HCT116 (cell line): ENCODE data around the gene NRBF2. TPM values are rescaled to one million over a fixed set of nuclear protein-coding genes. Genes with fewer than 3 reads are reported as not detected.

ENCODE experiments used
- ATAC-seq: fragments of 200-7000 bp; cut with Tn5 transposase; 2 replicates; pipeline ENCODE4 v1.9.1; 2020; ENCODE audit warnings: mild to moderate bottlenecking, moderate library complexity
- BruUV-seq: library from RNA; stranded (reverse); fragments of 400-500 nt; replicated peaks from 2 replicates; lab custom pipeline; 2021; lab: Mats Ljungman, UMichigan
- CTCF ChIA-PET: fragments of 300-600 bp; sonication (Branson Sonifier 250); formaldehyde crosslinking; loops from one replicate; lab custom pipeline; 2021; ENCODE audit warnings: antibody characterized with exemption; lab: Charles Lee
- POLR2A ChIA-PET: fragments of 300-600, 350-600 bp; sonication (Branson Sonifier 250); formaldehyde crosslinking; loops from one replicate; lab custom pipeline; 2021; ENCODE audit warnings: antibody characterized with exemption; lab: Charles Lee
- RAD21 ChIA-PET, 2 experiments: fragments of 300-600 bp; sonication (Branson Sonifier 250); formaldehyde crosslinking; loops; one replicate each; lab custom pipeline; 2023; ENCODE audit warnings: low total read pairs in 2 of 2; ENCODE audit not compliant: uncharacterized antibody in 2 of 2, unreplicated experiment in 2 of 2, low non-redundant PET in 1 of 2; lab: Charles Lee
- DNase-seq: peaks from one replicate; pipeline ENCODE4 v3.0.0-alpha.2; 2010; ENCODE audit warnings: low read depth, low spot score
- H2AFZ ChIP-seq: fragments of 200-600 bp; shearing (Covaris generic), sonication (generic); 2 replicates; pipeline ENCODE4 v1.6.1; 2017; ENCODE audit warnings: low read depth, mixed run types, mixed read lengths, antibody characterized with exemption, low read length; ENCODE audit not compliant: poor library complexity, severe bottlenecking
- H3K27ac ChIP-seq: 2 replicates; pipeline ENCODE4 v1.5.1; 2012; ENCODE audit warnings: low read depth, low read length
- H3K27me3 ChIP-seq: fragments of 200-600 bp; sonication (generic); 2 replicates; pipeline ENCODE4 v1.6.1; 2016; ENCODE audit warnings: mixed run types, low read length, mixed read lengths; ENCODE audit not compliant: insufficient read depth
- H3K36me3 ChIP-seq, 2 experiments: fragments of 200-500 bp in 1 of 2; fragments of 200-600 bp in 1 of 2; sonication (Bioruptor generic) in 1 of 2; sonication (generic) in 1 of 2; 2 replicates each; pipeline versions ENCODE4 v1.5.1 to v1.6.1; 2014 to 2016; ENCODE audit warnings: low read length in 2 of 2, inconsistent platforms in 1 of 2, mixed read lengths in 1 of 2, mixed run types in 1 of 2; ENCODE audit not compliant: insufficient read depth in 2 of 2, control insufficient read depth in 1 of 2
- H3K4me1 ChIP-seq, 2 experiments: fragments of 200-600 bp in 1 of 2; sonication (generic) in 1 of 2; 2 replicates each; pipeline versions ENCODE4 v1.5.1 to v1.6.1; 2012 to 2017; ENCODE audit warnings: low read length in 2 of 2, inconsistent platforms in 1 of 2, mild to moderate bottlenecking in 1 of 2, mixed read lengths in 1 of 2, mixed run types in 1 of 2, moderate library complexity in 1 of 2; ENCODE audit not compliant: insufficient read depth in 2 of 2, control insufficient read depth in 1 of 2
- H3K4me2 ChIP-seq: fragments of 200-600 bp; sonication (generic); 2 replicates; pipeline ENCODE4 v1.6.1; 2017; ENCODE audit warnings: mixed run types, low read length, mixed read lengths
- H3K4me3 ChIP-seq, 2 experiments: fragments of 200-600 bp in 1 of 2; sonication (generic) in 1 of 2; replicated peaks in 1 of 2; 2 replicates each; pipeline ENCODE4 v1.5.1; 2011 to 2016; ENCODE audit warnings: low read length in 2 of 2, control low read depth in 1 of 2, low read depth in 1 of 2, mild to moderate bottlenecking in 1 of 2, mixed read lengths in 1 of 2, mixed run types in 1 of 2
- H3K79me2 ChIP-seq: fragments of 200-600 bp; sonication (generic); 2 replicates; pipeline ENCODE4 v1.6.1; 2017; ENCODE audit warnings: mild to moderate bottlenecking, mixed run types, low read length, moderate library complexity, mixed read lengths; ENCODE audit not compliant: insufficient read depth
- H3K9ac ChIP-seq: fragments of 200-600 bp; sonication (generic); 2 replicates; pipeline ENCODE4 v1.6.1; 2016; ENCODE audit warnings: low read length, mixed read lengths
- H3K9me2 ChIP-seq: fragments of 200-600 bp; sonication (generic), shearing (Covaris generic); 2 replicates; pipeline ENCODE4 v1.6.1; 2017; ENCODE audit warnings: mixed run types, mild to moderate bottlenecking, moderate library complexity; ENCODE audit not compliant: insufficient read depth
- H3K9me3 ChIP-seq, 2 experiments: fragments of 200-500 bp in 1 of 2; fragments of 200-600 bp in 1 of 2; sonication (Bioruptor generic) in 1 of 2; sonication (generic) in 1 of 2; 2 replicates each; pipeline ENCODE4 v1.6.1; 2014 to 2017; ENCODE audit warnings: low read length in 2 of 2, mixed read lengths in 2 of 2, inconsistent platforms in 1 of 2, low read depth in 1 of 2, mild to moderate bottlenecking in 1 of 2, mixed run types in 1 of 2, moderate library complexity in 1 of 2; ENCODE audit not compliant: control insufficient read depth in 1 of 2, insufficient read depth in 1 of 2
- H4K20me1 ChIP-seq: fragments of 200-600 bp; sonication (generic), shearing (Covaris generic); 2 replicates; pipeline ENCODE4 v1.6.1; 2017; ENCODE audit warnings: mixed run types, mild to moderate bottlenecking, moderate library complexity; ENCODE audit not compliant: insufficient read depth
- ATF3 ChIP-seq: IDR thresholded peaks from 2 replicates; pipeline ENCODE4 v1.6.1; 2012
- CTCF ChIP-seq, 3 experiments: fragments of 200-600 bp in 1 of 3; sonication (generic) in 1 of 3; IDR thresholded peaks in 2 of 3; conservative IDR thresholded peaks in 1 of 3; 2 replicates each; pipeline ENCODE4 v1.5.1; 2012 to 2017; ENCODE audit warnings: low read depth in 2 of 3, low read length in 2 of 3, antibody characterized with exemption in 1 of 3, borderline replicate concordance in 1 of 3, control low read depth in 1 of 3, mild to moderate bottlenecking in 1 of 3, mixed read lengths in 1 of 3, mixed run types in 1 of 3, moderate library complexity in 1 of 3; ENCODE audit not compliant: insufficient read depth in 1 of 3
- EGR1 ChIP-seq: IDR thresholded peaks from 2 replicates; pipeline ENCODE4 v1.6.1; 2012; ENCODE audit warnings: low read depth
- ELF1 ChIP-seq: IDR thresholded peaks from 2 replicates; pipeline ENCODE4 v1.6.1; 2012; ENCODE audit warnings: low read depth, borderline replicate concordance
- EZH2phosphoT487 ChIP-seq: fragments of 200-600 bp; IDR thresholded peaks from 2 replicates; pipeline ENCODE4 v1.6.1; 2018; ENCODE audit warnings: antibody characterized with exemption, borderline replicate concordance
- FOSL1 ChIP-seq: IDR thresholded peaks from 2 replicates; pipeline ENCODE4 v1.6.1; 2012; ENCODE audit warnings: low read depth
- POLR2AphosphoS5 ChIP-seq: IDR thresholded peaks from 2 replicates; pipeline ENCODE4 v1.6.1; 2011; ENCODE audit warnings: mild to moderate bottlenecking, low read depth, low read length, moderate library complexity
- SIN3A ChIP-seq: IDR thresholded peaks from 2 replicates; pipeline ENCODE4 v1.6.1; 2012; ENCODE audit warnings: low read depth
- TCF7L2 ChIP-seq: IDR thresholded peaks from 2 replicates; pipeline ENCODE4 v1.7.0; 2011; ENCODE audit warnings: borderline replicate concordance, inconsistent platforms; ENCODE audit not compliant: insufficient read depth, insufficient read length; ENCODE audit errors: extremely low read depth
- intact Hi-C: fragments of 100-400 bp; cut with micrococcal nuclease; formaldehyde crosslinking; loops from 2 replicates; pipeline ENCODE4 v1.10.0; 2022
- total RNA-seq: library from RNA; stranded (reverse); gene quantifications from one replicate; pipeline ENCODE4 v1.2.1, GENCODE V29; 2021; ENCODE audit not compliant: unreplicated experiment
- TF ChIP-seq, protein P1 (sequence below): IDR thresholded peaks from 2 replicates; pipeline ENCODE4 v1.6.1; 2011; ENCODE audit warnings: mild to moderate bottlenecking, low read length, moderate library complexity; ENCODE audit not compliant: insufficient replicate concordance; ENCODE audit errors: extremely low read depth
- TF ChIP-seq, protein P2 (sequence below): IDR thresholded peaks from 2 replicates; pipeline ENCODE4 v1.6.1; 2012

Gene NRBF2
- total RNA-seq, 1 experiment from 2014 or later: 20.2 TPM

DNA sequence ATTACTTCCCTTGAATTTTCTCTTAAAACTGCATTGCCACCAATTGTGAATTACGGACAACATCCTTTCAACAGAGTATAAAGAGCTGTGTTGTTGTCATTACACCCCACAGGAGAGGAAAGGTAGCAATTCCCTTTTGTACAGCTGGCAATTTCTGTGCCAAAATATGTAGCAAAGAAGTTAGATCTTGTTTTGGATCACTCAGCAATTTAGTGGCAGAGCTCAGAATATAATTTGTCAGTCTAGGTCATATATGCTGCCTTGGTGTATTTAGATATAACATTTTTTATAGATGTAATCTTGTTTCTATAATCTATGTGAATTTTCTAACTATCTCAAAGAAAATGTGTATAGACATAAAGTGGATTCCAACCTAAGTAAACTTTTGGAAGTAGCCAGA is 38.8 kb downstream of the NRBF2 start:
- Histone ChIP-seq H3K9me2 (no peaks in the 10 kb centered on the region), H3K9ac (no peak overlapping the region), H2AFZ (no peak overlapping the region), H3K9me3 (no peaks in the 10 kb centered on the region), H3K4me3 (no peak overlapping the region), H3K4me2 (no peak overlapping the region), H3K27me3 (no peaks in the 10 kb centered on the region), H4K20me1 (no peaks in the 10 kb centered on the region), H3K4me1 (no peaks in the 10 kb centered on the region), H3K27ac (no peak overlapping the region), H3K79me2 (no peaks in the 10 kb centered on the region), H3K36me3 (peaks cover 10 to 34% of the 10 kb centered on the region in 2 experiments)
- ChIA-PET CTCF (no interaction called here), POLR2A (no interaction called here), RAD21 (no interaction called here)
- BruUV-seq: no TSS peak
- intact Hi-C loops: no loop called here
- DNase-seq (no peak), ATAC-seq (no peak)
- TF ChIP-seq CTCF (IDR thresholded peaks at IDR 0.05 in 2 of 3, conservative IDR thresholded peaks at IDR 0.05 in 1 of 3; ENCODE audit: borderline replicate concordance in 1 of 3, insufficient read depth in 1 of 3, low read depth in 2 of 3, low read length in 2 of 3) (no peak), POLR2AphosphoS5 (no peak), EGR1 (no peak), ATF3 (no peak)

GRCh38 chr10:63173468-63174232 is 40.5 kb downstream of the NRBF2 start:
- peaks cover 15 to 38% of the 10 kb centered on the region in 2 experiments for H3K36me3 ChIP-seq
- DNase-seq (no peak), ATAC-seq (no peak)
- H2AFZ ChIP-seq: no peak overlapping the region
- H3K4me3 ChIP-seq: no peak overlapping the region
- no peaks in the 10 kb centered on the region for H3K27me3 ChIP-seq
- H3K27ac ChIP-seq: no peak overlapping the region
- no peaks in the 10 kb centered on the region for H3K4me1 ChIP-seq
- no TSS peak for BruUV-seq
- H3K9ac ChIP-seq: no peak overlapping the region
- POLR2A ChIA-PET: no interaction called here
- RAD21 ChIA-PET: no interaction called here
- H4K20me1 ChIP-seq: no peaks in the 10 kb centered on the region
- no peaks in the 10 kb centered on the region for H3K9me2 ChIP-seq
- CTCF ChIA-PET: interaction anchor here (2.0 kb wide), 1 partner anchor 547 kb away, joined by 4 read pairs; no protein-coding TSS in a partner anchor
- intact Hi-C loops: no loop called here
- H3K9me3 ChIP-seq: no peaks in the 10 kb centered on the region
- no peak overlapping the region for H3K4me2 ChIP-seq
- H3K79me2 ChIP-seq: no peaks in the 10 kb centered on the region
- no peak for TF ChIP-seq FOSL1
- TF ChIP-seq TCF7L2: no peak
- TF ChIP-seq, protein P1, sequence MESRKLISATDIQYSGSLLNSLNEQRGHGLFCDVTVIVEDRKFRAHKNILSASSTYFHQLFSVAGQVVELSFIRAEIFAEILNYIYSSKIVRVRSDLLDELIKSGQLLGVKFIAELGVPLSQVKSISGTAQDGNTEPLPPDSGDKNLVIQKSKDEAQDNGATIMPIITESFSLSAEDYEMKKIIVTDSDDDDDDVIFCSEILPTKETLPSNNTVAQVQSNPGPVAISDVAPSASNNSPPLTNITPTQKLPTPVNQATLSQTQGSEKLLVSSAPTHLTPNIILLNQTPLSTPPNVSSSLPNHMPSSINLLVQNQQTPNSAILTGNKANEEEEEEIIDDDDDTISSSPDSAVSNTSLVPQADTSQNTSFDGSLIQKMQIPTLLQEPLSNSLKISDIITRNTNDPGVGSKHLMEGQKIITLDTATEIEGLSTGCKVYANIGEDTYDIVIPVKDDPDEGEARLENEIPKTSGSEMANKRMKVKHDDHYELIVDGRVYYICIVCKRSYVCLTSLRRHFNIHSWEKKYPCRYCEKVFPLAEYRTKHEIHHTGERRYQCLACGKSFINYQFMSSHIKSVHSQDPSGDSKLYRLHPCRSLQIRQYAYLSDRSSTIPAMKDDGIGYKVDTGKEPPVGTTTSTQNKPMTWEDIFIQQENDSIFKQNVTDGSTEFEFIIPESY: no peak
- TF ChIP-seq EZH2phosphoT487: no peak
- no peak for TF ChIP-seq ATF3
- no peak for TF ChIP-seq ELF1
- TF ChIP-seq SIN3A: no peak
- TF ChIP-seq, protein P2, sequence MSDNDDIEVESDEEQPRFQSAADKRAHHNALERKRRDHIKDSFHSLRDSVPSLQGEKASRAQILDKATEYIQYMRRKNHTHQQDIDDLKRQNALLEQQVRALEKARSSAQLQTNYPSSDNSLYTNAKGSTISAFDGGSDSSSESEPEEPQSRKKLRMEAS: no peak
- TF ChIP-seq POLR2AphosphoS5: no peak
